ENCODE results near the gene TOLLIP.
"Not testable (repeated sequence)": the region's sequence is repeated elsewhere in the genome, so short reads cannot be mapped to it uniquely, and the experiment has no call there.

Gene TOLLIP

GRCh38 chr11:1270476-1270875 is 39.0 kb downstream of the TOLLIP start:
- no peak for DNase-seq (ENCODE audit: low read depth, low spot score)
- H3K27ac ChIP-seq = no peak overlapping the region

DNA sequence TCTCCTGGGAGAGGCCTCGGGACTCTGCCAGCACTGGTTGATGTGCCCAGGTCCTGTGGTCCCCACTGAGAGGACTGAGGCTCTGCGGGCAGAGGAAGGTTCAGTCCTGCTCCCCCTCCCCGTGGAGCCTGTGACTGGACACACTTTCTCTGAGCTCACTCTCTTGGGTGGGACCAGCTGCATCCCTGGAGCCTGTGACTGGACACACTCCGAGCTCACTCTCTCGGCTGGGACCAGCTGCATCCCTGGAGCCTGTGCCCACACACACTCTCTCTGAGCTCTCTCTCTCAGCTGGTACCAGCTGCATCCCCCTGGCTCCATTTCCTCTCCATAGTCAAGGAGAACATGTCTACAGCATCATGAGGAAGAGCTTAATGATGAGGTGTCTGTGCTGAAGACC is 39.5 kb downstream of the TOLLIP start:
- DNase-seq (ENCODE audit: low read depth, low spot score) = no peak
- no peak overlapping the region for H3K27ac ChIP-seq

- DNase-seq (ENCODE audit: low read depth, low spot score) = no peak
- H3K27ac ChIP-seq = no peak overlapping the region
These were observed 41.9 kb downstream of the TOLLIP start for GRCh38 chr11:1267441-1268100.

DNA sequence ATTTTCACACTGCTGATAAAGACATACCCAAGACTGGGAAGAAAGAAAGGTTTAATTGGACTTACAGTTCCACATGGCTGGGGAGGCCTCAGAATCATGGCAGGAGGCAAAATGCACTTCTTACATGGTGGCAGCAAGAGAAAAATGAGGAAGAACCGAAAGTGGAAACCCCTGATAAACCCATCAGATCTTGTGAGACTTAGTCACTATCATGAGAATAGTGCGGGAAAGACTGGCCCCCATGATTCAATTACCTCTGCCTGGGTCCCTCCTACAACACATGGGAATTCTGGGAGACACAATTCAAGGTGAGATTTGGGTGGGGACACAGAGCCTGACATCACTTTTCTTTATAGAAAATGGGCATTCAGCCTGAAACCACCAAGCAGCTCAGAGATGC is 42.5 kb downstream of the TOLLIP start:
- not testable (repeated sequence) for H3K27ac ChIP-seq; DNase-seq (ENCODE audit: low read depth, low spot score)

DNA sequence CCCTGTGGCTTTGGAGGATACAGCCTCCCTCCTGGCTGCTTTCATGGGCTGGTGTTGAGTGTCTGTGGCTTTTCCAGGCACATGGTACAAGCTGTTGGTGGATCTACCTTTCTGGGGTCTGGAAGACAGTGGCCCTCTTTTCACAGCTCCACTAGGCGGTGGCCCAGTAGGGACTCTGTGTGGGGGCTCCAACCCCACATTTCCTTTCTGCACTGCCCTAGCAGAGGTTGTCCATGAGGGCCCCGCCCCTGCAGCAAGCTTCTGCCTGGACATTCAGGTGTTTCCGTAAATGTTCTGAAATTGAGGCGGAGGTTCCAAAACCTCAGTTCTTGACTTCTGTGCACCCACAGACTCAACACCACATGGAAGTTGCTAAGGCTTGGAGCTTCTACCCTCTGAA is 44.0 kb downstream of the TOLLIP start:
- DNase-seq (ENCODE audit: low read depth, low spot score); H3K27ac ChIP-seq: not testable (repeated sequence)

DNA sequence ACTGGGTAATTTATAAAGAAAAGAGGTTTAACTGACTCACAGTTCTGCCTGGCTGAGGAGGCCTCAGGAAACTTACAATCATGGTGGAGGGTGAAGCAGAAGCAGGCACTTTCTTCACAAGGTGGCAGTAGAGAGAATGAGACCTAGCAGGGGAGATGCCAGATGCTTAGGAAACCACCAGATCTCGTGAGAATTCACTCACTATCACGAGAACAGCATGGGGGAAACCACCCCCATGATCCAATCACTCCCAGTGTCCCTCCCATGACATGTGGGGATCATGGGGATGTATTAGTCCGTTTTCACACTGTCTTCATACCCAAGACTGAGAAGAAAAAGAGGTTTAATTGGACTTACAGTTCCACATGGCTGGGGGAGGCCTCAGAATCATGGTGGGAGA is 45.0 kb downstream of the TOLLIP start:
- DNase-seq (ENCODE audit: low read depth, low spot score) = peak; percentile 39
- H3K27ac ChIP-seq = peak overlapping the region; percentile 68

DNA sequence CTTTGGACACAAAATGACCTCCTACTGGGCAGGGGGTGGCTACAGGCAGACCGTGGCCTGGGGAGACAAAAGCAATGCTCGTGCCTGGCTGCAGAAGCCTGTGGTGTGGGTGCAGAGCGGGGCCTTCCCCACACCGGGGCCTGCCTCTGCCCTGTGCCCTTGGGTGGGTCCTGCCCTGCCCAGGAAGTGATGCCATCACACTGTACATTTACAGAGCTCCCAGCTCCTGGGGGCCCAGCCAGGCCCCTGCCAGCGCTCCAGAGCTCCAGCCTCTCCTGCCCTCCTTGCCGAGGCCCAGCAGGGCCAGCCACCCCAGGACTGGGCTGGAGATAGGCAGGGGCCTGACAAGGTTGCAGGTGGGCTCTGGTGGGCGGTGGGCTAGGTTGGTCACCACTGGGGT is 46.4 kb downstream of the TOLLIP start:
- no peak for DNase-seq (ENCODE audit: low read depth, low spot score)
- H3K27ac ChIP-seq = peak overlapping the region; percentile 68

DNA sequence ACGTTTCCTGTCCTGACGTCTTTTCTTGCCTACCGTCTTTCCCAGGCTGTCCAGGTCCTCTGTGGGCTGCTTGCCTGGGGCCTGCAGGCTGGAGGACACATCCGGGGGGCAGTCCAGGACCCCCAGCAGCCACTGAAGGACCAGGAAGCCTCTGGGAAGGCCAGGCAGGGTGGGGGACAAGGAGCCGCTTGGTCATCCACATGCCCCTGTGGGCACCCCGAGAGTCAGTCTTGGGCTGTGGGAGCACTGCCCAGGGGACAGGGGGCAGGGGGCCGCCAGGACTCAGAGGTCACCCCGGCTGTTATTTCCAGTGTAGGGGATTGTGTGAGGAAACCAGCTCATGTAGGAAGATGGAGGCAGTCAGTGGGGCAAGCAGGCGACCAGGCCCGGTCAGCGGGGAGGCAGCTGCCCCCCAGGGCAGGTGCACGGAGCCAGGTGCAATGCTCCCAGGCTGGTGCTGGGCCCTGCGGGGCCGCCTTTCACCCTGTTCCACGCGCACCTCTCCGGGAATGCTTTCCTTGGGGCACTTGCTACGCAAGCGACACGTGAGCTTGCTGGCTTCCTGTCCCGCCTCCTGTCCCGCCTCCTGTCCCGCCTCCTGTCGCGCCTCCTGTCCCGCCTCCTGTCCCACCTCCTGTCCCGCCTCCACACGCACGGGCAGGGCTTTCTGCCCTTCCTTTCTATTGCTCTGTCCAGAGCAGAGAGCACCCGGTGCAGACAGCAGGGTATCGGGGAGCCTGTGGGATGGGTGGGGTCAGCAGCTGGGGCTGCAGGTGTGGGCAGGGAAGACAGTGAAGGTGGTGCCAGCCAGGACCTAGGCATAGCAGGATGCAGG is 47.0 kb downstream of the TOLLIP start:
- DNase-seq (ENCODE audit: low read depth, low spot score) = peak; percentile 59
- H3K27ac ChIP-seq = peak overlapping the region; percentile 68

DNA sequence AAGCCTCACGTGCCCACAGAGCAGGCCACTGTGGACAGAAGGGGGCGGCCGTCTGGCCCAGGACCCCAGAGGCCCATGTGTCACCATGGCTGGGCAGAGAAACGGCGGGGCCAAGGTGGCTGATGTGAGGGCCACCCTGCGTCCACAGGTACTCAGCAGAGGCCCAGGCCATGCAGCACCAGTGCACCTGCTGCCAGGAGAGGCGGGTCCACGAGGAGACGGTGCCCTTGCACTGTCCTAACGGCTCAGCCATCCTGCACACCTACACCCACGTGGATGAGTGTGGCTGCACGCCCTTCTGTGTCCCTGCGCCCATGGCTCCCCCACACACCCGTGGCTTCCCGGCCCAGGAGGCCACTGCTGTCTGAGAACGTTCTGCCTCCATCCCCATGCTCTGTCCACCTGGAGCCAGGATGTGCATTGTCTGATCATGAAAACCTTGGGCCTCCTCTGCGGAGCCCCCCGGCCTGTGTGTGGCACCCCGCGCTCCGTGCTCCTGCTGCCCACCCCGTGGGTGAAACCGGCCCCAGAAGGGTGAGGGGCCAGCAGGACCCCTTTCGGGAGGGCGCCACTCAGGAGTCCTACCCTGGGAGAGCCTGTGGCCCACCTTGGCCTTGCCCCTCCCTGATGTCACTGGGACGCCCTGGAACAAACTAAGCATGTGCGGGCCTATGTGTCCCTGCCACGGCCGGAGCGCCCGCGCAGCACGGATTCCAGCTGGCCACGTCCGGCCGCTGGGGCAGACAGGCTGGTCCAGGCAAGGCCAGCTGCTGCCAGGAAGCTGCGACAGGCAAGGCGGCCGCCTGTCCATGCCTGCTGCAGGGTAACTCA is 48.0 kb downstream of the TOLLIP start:
- no peak for DNase-seq (ENCODE audit: low read depth, low spot score)
- H3K27ac ChIP-seq = no peak overlapping the region

DNA sequence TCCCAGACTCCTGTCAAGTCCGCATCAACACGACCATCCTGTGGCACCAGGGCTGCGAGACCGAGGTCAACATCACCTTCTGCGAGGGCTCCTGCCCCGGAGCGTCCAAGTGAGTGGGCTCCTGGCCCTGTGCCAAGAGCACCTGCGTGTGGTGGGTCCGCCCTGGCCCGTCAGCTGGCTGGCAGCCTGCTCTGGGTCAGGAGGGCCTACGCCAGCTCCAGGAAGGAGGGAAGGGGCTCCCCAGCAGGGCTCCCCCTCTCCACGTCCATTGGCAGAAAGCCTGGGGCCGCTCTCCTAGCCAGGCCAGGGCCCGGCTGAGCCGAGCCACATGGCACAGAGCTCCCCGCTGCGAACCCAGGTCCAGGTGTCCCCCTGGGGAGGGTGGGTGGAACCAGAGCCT is 48.8 kb downstream of the TOLLIP start:
- no peak overlapping the region for H3K27ac ChIP-seq
- DNase-seq (ENCODE audit: low read depth, low spot score) = no peak

GRCh38 chr11:1260023-1260501 is 49.4 kb downstream of the TOLLIP start:
- no peak for DNase-seq (ENCODE audit: low read depth, low spot score)
- no peak overlapping the region for H3K27ac ChIP-seq

- DNase-seq (ENCODE audit: low read depth, low spot score) = no peak
- H3K27ac ChIP-seq = no peak overlapping the region
These were observed 49.9 kb downstream of the TOLLIP start for GRCh38 chr11:1259561-1259960.

- DNase-seq (ENCODE audit: low read depth, low spot score) = no peak
- H3K27ac ChIP-seq = no peak overlapping the region
These were observed 50.4 kb downstream of the TOLLIP start for GRCh38 chr11:1259076-1259461.

- no peak for DNase-seq (ENCODE audit: low read depth, low spot score)
These were observed 50.9 kb downstream of the TOLLIP start for GRCh38 chr11:1258401-1259075.

GRCh38 chr11:1257916-1258315 is 51.5 kb downstream of the TOLLIP start:
- H3K27ac ChIP-seq = no peak overlapping the region
- no peak for DNase-seq (ENCODE audit: low read depth, low spot score)

More at GRCh38 chr11:1258401-1259075, 50.9 kb downstream of the TOLLIP start:
- H3K27ac ChIP-seq = no peak overlapping the region

- H3K27ac ChIP-seq = no peak overlapping the region
- no peak for DNase-seq (ENCODE audit: low read depth, low spot score)
These were observed 52.1 kb downstream of the TOLLIP start for GRCh38 chr11:1257366-1257765.

DNA sequence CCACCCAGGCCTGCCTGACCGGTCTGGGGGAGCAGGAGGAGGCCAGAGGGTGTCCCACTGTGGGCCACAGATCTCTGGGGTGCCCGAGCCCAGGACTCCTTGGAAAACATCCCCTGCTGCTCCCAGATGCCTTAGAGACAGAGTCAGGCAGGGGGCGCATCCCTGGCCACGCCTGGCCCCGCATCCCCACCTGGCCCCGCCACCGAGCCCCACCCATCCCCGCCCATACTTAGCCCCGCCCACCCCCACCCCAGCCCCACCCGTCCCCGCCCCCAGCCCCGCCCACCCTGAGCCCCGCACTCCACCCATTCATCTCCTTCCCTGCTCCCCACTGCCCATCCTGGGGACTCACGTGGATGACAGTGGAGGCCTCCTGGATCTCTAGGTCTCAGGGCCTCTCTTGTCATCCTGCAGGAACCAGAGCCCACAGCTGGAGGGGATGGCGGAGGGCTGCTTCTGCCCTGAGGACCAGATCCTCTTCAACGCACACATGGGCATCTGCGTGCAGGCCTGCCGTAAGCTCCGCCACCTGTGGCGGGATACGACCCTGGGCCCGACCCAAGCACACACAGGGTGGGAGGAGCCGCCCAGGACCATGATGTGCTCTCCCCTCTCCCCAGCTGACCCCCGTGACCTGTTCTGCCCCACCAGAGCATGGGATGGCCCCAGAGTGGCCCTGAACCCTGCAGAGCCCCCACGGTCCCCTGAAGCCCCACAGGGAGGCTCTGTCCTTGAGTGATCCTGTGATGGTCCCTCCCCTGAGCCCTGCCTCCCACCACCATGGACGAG is 53.0 kb downstream of the TOLLIP start:
- no peak for DNase-seq (ENCODE audit: low read depth, low spot score)
- H3K27ac ChIP-seq = no peak overlapping the region

- no peak for DNase-seq (ENCODE audit: low read depth, low spot score)
These were observed 54.3 kb downstream of the TOLLIP start for GRCh38 chr11:1255151-1255550.

DNA sequence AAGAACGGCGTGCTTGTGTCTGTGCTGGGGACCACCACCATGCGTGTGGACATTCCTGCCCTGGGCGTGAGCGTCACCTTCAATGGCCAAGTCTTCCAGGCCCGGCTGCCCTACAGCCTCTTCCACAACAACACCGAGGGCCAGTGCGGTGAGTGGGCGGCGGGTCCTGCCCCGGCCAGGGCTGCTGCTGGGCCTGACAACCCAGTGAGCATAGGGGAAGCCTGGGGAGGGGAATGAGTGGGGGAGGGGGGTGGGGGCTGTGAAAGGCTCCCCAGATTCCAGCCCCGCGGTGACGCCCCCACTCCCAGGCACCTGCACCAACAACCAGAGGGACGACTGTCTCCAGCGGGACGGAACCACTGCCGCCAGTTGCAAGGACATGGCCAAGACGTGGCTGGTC is 54.7 kb downstream of the TOLLIP start:
- H3K27ac ChIP-seq = no peak overlapping the region
- DNase-seq (ENCODE audit: low read depth, low spot score) = no peak

More at GRCh38 chr11:1255151-1255550, 54.3 kb downstream of the TOLLIP start:
- no peak overlapping the region for H3K27ac ChIP-seq
